ENCODE results near the gene ZNF408. TPM values are rescaled to one million over a fixed set of nuclear protein-coding genes. Genes with fewer than 3 reads are reported as not detected.
A peak's percentile ranks its signal among the peaks of the same experiment; 100 is the strongest.
"Not testable (repeated sequence)": the region's sequence is repeated elsewhere in the genome, so short reads cannot be mapped to it uniquely, and the experiment has no call there.

The ZNF408 gene
- total RNA-seq, 1 donor from 2014 or later, result 8.2 TPM

DNA sequence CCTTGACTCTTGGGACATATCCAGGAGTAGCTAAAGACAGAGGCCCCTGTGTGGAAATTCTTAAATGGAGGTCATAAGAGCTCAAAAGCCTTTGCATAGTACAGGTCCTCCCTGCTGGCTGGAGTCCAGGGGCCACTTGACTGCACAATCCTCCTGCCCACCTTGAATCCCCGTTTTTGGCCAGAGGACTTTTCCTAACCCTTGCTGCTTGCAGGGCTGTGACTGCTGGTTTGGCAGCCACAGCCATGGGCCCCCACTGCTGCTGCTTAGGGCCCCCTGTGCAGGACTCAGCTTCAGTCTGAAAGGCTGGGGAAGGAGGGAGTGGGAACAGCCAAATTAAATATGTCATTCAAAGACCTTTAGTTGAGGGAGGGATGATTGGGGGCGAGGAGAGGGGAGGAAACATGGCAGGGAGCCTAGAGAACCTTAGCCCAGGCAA lies 33.8 kb upstream of the ZNF408 start:
- no peak overlapping the region for H3K4me3 ChIP-seq (ENCODE audit: low read depth, low read length)
- TF ChIP-seq, protein P1, sequence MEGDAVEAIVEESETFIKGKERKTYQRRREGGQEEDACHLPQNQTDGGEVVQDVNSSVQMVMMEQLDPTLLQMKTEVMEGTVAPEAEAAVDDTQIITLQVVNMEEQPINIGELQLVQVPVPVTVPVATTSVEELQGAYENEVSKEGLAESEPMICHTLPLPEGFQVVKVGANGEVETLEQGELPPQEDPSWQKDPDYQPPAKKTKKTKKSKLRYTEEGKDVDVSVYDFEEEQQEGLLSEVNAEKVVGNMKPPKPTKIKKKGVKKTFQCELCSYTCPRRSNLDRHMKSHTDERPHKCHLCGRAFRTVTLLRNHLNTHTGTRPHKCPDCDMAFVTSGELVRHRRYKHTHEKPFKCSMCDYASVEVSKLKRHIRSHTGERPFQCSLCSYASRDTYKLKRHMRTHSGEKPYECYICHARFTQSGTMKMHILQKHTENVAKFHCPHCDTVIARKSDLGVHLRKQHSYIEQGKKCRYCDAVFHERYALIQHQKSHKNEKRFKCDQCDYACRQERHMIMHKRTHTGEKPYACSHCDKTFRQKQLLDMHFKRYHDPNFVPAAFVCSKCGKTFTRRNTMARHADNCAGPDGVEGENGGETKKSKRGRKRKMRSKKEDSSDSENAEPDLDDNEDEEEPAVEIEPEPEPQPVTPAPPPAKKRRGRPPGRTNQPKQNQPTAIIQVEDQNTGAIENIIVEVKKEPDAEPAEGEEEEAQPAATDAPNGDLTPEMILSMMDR (IDR thresholded peaks at IDR 0.05; ENCODE audit: insufficient read depth, low read length, severe bottlenecking), result no peak
- no peak for FAIRE-seq
- H3K36me3 ChIP-seq (ENCODE audit: control insufficient read depth, insufficient read depth, low read length), result peaks cover 24% of the 10 kb centered on the region
- DNase-seq (ENCODE audit: low read depth), result no peak
- H3K27me3 ChIP-seq (ENCODE audit: control insufficient read depth, insufficient read depth, low read length), result no peaks in the 10 kb centered on the region

DNA sequence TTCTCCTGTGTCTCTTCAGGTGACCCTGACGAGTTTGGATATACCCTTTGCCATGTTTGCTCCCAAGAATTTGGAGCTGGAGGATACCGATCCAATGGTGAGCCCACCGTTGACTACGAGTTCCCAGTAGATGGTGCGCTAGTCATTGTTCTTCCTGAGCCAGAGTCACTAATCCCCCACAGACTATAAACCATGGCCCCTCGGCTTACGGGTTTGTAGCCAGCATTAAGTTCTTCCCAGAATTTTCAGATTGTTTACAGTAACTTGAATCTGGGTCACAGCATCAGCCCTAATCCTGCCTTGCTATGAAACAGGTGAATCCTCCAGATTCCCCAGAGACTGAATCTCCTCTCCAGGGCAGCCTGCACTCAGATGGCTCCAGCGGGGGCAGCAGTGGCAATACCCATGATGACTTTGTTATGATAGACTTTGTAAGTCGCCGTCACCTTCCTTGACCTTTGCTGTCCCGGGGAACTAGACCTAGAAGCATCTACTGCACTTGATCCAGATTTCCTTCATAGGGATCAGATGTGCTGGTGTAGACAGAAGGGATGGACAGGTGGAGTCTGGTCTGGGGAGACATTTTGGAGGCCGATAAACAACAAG lies 32.2 kb upstream of the ZNF408 start:
- FAIRE-seq, result no peak
- Histone ChIP-seq H3K4me3 (ENCODE audit: low read depth, low read length) (no peak overlapping the region), H3K27me3 (ENCODE audit: control insufficient read depth, insufficient read depth, low read length) (no peaks in the 10 kb centered on the region), H3K36me3 (ENCODE audit: control insufficient read depth, insufficient read depth, low read length) (peaks cover 24% of the 10 kb centered on the region)
- no peak for DNase-seq (ENCODE audit: low read depth)
- TF ChIP-seq, protein P1 (IDR thresholded peaks at IDR 0.05; ENCODE audit: insufficient read depth, low read length, severe bottlenecking), result no peak

DNA sequence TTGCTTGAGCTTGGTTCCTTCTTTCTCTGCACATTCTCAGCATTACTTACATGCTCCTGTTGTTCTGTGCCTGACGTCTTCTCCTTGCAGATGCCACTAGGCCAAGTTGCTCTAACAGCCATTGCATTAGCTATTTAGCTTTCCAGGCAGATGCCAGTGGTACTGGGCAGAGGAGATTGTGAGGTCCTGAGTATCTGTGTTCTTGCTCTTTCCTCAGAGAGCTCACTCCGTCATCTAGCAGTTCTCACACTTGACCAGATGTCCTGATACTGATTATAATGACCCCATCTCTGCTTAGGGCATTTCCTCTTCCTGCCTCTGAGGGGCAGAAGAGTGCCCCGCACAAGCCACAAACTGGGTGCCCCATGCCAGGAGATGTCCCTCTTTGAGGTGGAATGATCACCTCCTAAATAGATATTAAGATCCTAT lies 31.1 kb upstream of the ZNF408 start:
- Histone ChIP-seq H3K4me3 (ENCODE audit: low read depth, low read length) (no peak overlapping the region), H3K36me3 (ENCODE audit: control insufficient read depth, insufficient read depth, low read length) (peaks cover 22% of the 10 kb centered on the region), H3K27me3 (ENCODE audit: control insufficient read depth, insufficient read depth, low read length) (no peaks in the 10 kb centered on the region)
- TF ChIP-seq, protein P1 (IDR thresholded peaks at IDR 0.05; ENCODE audit: insufficient read depth, low read length, severe bottlenecking), result peak; percentile 51
- DNase-seq (ENCODE audit: low read depth) (no peak), FAIRE-seq (no peak)

DNA sequence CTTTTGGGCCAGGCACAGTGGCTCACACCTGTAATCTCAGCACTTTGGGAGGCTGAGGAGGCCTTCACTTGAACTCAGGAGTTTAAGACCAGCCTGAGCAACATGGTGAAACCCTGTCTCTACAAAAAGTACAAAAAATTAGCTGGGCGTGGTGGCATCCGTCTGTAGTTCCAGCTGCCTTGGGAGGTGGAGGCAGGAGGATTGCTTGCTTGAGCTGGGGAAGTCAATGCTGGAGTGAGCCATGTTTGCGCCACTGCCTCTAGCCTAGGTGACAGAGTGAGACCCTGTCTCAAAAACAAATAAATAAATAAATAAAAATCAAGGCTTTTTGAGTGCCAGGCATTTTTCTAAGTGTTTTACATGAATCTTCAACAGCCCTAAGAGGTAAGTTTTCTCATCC lies 30.3 kb upstream of the ZNF408 start:
- not testable (repeated sequence) for FAIRE-seq; H3K4me3 ChIP-seq (ENCODE audit: low read depth, low read length); DNase-seq (ENCODE audit: low read depth); H3K27me3 ChIP-seq (ENCODE audit: control insufficient read depth, insufficient read depth, low read length)
- peaks cover 18% of the 10 kb centered on the region for H3K36me3 ChIP-seq (ENCODE audit: control insufficient read depth, insufficient read depth, low read length)

DNA sequence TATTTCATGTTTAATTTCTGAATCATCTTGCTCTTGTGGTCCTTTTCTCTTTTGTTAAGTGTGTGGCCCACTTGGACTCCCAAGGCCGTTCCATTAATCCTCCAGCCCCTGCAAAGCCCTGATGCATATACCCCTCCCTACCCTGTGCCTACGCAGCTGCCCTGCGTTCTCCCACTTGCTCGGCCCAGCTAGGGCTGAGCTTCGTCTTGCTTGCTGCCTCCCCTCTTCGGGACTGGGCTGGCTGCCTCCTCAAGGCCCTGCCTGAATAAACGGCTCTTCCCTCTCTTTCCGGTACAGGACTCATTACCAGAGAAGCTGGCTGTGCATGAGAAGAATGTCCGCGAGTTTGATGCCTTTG lies 28.9 kb upstream of the ZNF408 start:
- H3K4me3 ChIP-seq (ENCODE audit: low read depth, low read length), result no peak overlapping the region
- DNase-seq (ENCODE audit: low read depth), result no peak
- TF ChIP-seq, protein P1 (IDR thresholded peaks at IDR 0.05; ENCODE audit: insufficient read depth, low read length, severe bottlenecking), result no peak
- no peak for FAIRE-seq
- peaks cover 18% of the 10 kb centered on the region for H3K36me3 ChIP-seq (ENCODE audit: control insufficient read depth, insufficient read depth, low read length)
- no peaks in the 10 kb centered on the region for H3K27me3 ChIP-seq (ENCODE audit: control insufficient read depth, insufficient read depth, low read length)

DNA sequence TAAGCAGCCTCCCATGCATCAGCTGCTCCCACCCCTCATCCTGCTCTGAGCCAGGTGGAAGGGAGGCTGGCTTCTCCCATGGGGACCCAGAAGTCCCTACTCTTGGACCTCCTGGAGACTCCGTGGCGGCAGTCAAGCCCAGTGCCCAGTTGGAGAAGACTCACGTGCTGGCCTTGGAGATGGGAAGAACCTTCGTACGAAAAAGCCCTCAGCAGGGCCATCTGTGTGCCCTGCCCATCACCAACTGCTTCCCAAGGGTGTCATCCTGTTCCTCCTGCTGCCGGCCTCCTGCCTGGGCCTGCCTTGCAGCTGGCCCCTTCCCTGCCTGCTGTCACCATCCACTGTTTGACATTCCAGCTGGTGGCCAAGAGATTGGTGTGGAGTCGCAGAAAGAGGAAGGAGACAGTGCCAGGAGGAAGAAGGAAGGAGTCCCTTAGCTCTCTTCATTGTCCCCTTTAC lies 28.4 kb upstream of the ZNF408 start:
- TF ChIP-seq, protein P1 (IDR thresholded peaks at IDR 0.05; ENCODE audit: insufficient read depth, low read length, severe bottlenecking), result no peak
- no peaks in the 10 kb centered on the region for H3K27me3 ChIP-seq (ENCODE audit: control insufficient read depth, insufficient read depth, low read length)
- H3K4me3 ChIP-seq (ENCODE audit: low read depth, low read length), result no peak overlapping the region
- DNase-seq (ENCODE audit: low read depth) (no peak), FAIRE-seq (no peak)
- peaks cover 18% of the 10 kb centered on the region for H3K36me3 ChIP-seq (ENCODE audit: control insufficient read depth, insufficient read depth, low read length)

Measured in bronchial epithelial cell (primary cell).